NCI-H526 treated with DMSO at 0.1 percent for 48 hours (cell line): Measurements from ENCODE around the gene CDC16.
"Not testable (repeated sequence)": the region's sequence is repeated elsewhere in the genome, so short reads cannot be mapped to it uniquely, and the experiment has no call there.

Source experiments
- DNase-seq: peaks from one replicate; lab custom pipeline; 2025; lab: John Stamatoyannopoulos, UW

CDC16 gene

DNA sequence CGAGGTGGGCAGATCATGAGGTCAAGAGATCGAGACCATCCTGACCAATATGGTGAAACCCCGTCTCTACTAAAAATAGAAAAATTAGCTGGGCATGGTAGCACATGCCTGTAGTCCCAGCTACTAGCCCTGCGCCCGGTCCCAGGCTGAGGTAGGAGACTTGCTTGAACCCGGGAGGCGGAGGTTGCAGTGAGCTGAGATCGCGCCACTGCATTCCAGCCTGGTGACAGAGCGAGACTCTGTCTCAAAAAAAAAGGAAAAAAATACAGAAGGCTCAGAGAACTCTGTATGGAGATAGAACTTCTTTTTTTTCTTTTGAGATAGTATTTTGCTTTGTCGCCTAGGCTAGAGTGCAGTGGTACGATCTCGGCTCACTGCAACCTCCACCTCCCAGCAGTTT is 29.6 kb downstream of the CDC16 start:
- DNase-seq = not testable (repeated sequence)

DNA sequence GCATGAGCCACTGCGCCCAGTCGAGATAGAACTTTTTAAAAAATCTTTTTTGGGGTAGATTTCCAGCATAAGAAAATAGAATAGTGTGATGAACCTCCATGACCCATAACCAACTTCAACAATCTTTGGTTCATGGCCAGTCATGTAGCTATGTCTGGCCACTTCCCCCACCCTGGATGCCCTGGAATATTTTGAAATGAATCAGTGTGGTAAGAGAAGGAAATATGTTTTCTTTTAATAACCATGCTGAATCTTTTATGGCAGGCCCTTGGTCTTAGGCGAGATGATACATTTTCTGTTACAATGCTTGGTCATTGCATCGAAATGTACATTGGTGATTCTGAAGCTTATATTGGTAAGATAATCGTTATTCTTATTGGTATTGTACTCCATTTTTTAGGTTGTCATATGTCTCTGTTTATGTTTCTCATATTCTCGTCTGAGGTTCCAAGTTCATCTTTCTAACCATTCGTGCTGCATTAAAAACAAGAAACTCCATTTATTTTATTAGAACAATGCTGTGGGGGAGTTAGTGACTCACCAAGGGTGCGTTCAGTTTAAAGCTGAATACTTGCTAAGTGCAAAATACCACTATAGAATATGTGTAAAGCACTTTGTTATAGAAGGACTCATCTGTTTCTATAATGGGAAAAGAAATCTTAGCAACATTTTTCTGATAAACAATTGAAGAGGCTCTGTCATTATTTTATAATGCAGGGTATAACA is 30.4 kb downstream of the CDC16 start:
- no peak for DNase-seq

DNA sequence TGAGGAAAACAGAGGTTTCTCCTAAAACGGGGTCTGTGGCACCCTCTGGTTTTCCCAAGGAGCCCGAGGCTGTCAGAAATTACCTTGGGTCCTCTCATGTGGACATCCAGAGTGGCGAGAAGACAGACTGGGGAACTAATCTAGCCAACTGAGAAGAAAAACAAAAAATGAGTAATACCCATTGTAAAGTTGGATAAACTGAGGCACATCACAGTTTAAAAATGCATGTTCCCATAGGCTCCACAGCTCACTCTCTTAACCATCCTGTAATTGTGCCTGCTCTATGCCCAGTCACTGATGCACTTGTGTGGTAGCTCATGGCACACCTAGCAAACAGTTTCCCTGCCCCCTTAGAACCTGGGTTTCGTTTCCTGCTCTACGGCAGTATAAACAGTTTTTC is 31.5 kb downstream of the CDC16 start:
- DNase-seq = no peak

DNA sequence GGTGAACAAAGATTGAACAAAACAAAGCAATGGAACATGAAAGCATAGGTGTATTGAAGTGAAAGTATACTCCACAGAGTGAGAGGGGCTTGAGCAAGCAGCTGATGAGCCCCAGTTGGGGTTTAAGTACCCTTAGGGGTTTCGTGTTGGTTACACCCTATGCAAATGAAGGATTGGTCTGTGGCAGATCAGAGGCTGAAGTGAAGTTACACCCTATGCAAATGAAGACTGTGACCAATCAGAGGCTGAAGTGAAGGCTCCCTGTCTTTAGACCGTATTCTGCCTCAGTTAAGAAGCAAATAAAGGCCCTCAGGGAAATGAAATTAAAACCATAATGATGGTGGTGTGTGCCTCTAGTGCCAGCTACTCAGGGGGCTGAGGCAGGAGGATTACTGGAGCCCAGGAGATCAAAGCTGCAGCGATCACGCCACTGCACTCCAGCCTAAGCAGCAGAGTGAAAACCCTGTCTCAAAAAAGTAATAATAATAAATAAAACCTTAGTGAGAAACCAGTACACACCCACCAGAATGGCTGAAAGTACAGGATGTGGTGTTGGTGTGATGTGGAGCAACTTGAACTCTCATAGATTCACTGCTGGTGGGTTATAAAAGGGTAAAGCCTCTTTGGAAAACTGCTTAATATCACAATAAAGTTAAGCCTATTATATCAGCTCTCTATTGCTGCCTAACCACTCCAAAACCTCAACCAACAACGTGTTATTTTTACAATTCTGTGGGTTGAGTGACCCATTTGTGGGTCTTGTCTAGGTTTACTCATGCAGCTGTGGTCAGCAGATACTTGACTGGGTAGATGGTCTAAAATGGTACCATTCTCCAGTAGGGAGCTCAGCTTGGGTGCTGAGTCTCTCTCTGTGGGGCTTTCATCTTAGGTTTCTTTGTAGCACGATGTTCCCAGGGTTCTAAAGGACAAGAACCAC is 33.9 kb downstream of the CDC16 start:
- peak; percentile 23 for DNase-seq

DNA sequence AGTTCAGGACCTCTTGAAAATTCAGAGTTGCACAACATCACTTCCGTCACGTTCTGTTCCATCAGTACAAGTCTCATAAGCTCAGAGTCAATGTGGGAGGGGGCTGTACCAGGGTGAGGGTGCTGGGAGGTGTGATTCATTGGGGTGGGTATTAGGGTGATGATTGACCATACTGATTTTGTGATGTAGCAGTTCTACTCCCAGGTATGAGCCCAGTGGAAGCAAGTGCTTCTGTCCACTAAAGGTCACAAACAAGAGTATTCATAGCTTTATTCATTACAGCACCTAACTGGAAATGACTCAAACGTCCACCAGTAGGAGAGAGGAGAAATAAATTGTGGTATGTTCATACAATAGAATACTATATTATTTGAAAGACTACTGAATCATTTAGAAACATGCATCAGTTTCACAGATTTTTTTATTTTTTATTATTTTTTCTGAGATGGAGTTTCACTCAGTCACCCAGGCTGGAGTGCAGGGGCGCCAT is 34.6 kb downstream of the CDC16 start:
- no peak for DNase-seq

DNA sequence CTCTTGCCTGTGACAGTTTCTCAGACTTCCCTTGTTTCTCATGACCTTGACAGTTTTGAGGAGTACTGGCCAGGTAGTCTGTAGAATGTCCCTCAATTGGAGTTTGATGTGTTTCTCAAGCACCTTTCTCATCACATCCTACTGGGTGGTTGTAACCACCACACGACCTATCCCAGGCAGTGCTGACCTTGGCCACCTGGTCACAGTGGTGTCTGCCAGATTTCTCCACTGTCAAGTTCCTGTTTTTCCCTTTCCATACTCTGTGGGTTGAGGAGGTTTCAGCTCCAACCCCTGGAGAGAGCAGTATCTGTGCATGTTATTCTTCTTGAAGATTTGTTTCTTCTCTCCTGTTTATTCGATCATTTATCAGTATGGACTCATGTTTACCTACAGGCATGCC is 38.3 kb downstream of the CDC16 start:
- no peak for DNase-seq

DNA sequence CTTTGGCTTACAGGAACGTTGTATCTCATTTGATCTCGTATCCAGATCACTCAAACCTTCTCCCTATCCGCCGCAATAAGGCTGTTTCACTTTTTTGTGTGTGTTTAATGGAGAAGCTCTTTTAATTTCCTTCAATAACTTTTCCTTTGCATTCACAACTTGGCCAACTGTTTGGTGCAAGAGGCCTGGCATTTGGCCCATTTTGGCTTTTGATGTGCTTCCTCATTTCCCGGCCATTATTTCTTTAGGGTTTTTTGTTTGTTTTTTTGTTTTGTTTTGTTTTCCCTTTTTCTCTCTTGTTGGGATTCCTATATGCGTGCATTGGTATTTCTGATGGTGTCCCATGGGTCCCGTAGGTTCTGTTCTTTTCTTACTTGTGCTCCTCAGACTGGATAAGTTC is 40.6 kb downstream of the CDC16 start:
- no peak for DNase-seq

DNA sequence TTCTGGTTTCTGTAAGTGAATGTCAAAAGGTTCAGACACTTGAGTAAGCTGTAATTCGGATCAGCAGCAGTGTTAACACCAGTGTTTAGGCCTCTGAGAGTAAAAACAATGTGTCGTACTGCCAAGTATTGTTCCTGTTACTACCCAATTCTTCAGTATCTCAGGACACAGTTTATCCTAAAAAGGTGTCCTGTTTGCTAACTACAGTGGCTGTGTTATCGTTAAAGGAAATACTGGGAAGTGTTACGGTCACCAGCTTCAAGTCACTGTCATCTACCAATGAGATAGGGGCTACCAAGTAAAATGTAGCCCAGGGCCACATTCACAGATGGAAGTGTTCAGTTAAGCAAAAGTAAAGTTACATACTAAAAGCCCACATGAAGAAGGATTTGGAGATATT is 44.4 kb downstream of the CDC16 start:
- DNase-seq = no peak

DNA sequence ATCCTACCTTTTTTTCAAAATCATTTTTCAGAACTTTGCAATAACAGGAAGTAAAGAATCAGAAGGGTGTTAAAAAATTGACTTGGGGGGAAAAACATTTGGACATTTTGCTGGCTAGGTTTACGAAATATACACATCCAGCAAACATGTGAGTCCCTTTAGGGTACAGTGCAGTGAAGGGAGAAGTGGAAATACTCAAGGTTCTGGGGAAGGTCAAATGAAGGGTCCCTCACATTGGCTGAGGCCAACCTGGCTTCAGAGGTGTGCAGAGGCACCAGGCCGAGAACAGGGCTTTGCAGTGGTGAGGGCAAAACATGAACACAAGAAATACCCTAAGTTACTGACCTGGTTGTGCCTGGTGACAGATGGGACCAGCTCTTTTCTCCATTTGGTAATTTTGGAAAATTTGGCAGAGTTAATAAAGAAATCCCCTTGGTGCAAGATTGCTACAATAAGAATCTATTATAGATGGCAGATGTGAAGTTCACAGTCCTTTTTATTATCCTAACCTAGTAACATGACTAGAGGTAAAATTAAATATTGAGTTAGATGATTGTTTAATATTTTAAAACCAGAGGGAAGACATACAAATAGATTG is 45.2 kb downstream of the CDC16 start:
- DNase-seq = no peak

DNA sequence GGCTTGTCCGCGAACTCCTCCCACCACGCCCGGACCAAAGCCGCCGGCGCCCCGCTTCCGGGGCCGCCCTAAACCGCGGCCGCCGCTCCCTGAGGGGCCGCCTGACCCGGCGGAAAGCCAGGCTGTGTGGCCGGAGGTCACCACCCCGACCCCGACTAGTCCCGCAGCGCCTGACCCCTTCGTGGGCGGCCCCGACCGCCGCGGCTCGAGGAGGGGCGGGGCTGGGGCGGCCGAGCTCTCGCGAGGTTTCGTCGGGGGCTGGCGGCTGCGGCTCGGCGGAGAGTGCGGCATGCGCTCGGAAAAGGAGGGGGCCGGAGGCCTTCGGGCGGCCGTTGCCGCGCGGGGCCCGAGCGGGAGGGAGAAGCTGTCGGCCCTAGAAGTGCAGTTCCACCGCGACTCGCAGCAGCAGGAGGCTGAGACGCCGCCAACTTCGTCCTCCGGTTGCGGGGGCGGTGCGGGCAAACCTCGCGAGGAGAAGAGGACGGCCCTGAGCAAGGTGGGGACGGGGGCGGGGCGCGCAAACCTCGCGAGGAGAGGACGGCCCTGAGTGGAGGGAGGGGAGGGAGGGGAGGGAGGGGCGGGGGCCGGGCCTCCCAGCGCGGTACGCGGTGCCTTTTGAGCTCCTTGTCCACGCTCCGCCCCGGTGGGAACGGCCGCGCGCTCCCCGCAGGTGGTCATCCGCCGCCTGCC is 46.8 kb downstream of the CDC16 start, which contains the start of gene UPF3A:
TSS of gene UPF3A (plus strand) at position 251 of the 690 bp plus-strand sequence. CDS start at position 290, 39 bp downstream.
- peak; percentile 83 for DNase-seq

DNA sequence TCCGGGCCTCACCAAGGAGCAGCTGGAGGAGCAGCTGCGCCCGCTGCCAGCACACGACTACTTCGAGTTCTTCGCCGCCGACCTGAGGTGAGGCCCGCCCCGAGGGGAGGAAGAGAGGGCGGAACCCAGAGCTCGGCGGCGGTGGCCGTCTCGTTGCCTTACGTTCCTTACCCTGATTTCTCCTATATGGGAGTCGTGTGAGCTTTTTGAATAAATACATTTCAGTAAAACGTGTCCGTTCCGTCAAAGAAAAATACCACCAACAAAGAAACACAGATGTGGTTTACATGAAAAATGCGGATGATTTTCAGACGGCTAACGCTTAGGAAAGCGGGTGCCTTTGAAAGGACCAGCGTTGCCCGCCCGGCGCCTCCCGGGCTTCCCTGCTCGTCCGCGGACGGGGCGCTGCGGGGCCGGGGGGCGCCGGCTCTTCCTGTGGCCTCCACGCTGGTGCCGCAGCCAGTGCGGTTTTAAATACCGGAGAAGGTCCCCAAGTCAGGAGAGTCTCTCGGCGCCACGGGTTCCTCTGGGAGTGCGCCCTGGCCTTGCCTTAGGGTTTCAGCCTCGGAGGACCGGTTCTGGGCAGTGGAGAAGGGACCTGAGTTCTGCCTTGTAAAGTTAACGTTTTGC is 47.5 kb downstream of the CDC16 start:
- DNase-seq = peak; percentile 86

DNA sequence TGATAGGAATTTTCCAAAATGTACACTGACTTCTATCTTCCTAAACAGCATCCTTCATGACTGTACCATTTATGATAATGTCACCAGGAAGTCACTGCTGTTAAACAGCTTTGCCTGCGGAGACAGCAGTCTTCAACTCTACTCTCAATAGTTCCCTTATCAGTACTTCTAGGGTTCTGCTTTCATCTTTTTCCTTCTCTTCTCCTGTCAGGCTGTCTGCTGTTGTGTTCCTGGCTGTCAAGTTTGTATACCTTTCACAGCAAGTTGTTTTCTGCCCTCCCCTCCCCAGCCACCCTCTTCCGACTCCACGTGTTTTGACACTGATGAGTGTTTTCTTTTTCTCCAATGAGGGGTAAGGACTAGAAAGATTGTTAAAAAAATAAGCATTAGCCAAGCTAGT is 48.9 kb downstream of the CDC16 start:
- DNase-seq = no peak

DNA sequence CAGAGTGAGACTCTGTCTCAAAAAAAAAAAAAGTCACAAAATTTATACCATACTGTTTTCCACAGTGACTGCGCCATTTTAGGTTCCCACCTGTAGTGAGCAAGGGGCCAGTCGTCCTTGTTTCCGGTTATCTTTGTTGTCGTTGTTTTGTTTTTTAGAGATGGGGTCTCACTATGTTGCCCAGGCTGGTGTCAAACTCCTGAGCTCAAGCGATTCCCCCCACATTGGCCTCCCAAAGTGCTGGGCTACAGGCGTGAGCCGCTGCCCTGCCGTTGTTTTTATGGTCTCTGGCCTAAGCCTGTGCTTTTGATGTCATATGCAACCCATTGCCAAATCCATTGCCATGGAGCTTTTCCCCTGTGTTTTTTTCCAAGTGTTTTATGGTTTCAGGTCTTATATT is 50.0 kb downstream of the CDC16 start:
- DNase-seq = no peak

DNA sequence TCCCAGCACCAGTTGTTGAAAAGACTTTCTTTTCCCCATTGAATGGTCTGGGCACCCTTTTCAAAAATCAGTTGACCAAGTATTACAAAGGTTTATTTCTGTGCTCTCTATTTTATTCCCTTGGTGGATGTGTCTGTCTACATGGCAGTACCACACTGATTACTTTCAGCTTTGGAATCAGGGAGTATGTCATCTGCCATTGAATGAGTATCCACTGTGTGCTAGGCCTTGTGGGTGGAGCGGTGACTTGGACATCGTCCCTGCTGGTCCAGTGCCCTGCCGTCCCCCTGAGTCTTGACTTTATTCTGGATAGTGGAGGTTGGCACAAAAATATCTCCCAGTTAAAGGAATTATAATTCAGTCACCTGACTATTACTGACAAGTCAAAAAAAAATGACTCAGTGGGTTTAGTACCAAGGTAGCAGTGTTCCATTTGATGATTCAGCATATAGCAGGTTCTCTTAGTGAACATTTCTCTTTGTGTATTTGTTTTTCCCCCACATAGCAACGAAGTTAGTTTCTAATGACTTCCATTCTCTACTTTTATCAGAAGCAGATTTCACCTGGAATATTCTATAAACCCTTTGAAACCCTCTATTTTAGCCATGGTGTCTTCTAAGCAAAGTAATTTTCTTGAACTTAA is 50.6 kb downstream of the CDC16 start:
- no peak for DNase-seq

DNA sequence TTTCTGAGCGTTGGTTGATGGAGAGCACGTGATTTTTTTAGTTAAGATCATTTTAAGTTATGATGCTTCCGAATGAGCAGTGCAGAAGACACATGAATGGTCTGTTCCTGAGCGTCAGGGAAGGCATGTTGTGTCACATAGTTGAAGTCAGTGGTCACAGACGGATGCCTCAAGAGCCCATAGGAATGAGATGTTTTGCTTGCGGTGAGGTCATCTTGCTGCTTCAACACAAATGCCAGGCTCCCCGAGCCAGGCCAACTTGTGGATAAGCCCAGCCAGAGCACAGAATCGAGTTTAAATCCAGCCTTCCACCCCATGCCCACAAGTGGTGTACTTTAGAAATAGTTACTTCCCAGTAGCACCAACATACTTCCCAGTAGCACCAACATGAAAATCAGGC is 52.1 kb downstream of the CDC16 start:
- no peak for DNase-seq

DNA sequence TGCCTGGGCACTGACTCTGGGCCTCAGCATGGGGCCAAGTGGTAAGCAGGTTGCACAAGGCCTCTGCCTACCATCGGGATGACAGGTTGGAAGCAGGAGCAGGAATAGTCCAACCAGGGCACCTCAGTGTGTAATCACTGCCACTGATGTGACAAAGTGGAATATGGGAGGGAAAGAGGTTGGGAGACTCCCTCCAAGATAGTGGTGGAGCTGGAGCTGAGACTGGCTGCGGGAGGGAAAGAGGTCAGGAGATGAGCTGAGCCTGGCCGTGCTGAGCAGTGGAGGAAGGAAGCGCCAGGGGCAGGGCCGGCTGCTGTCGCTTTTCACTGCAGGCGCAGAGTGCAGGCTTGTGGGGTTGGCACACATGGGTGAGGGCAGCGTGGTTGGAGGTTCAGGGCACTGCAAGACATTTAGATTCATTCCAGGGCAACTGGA is 53.5 kb downstream of the CDC16 start:
- DNase-seq = no peak

DNA sequence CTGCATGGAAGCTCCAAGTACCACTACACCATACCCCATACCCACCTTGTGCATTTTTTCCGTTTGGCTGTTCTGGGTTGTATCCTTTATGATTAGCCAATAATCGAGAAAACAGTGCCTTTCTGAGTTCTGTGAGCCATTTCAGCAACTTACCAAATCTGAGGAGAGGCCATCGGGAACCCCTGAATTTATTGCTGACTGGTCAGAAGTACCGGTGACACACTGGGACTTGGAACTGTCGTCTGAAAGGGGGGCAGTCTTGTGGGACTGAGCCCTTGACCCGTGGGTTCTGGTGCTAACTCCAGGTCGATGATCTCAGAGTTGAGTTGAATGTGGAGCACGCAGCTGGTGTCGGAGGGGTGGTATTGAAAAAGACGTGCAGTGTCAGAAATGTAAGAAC is 61.8 kb downstream of the CDC16 start:
- no peak for DNase-seq

DNA sequence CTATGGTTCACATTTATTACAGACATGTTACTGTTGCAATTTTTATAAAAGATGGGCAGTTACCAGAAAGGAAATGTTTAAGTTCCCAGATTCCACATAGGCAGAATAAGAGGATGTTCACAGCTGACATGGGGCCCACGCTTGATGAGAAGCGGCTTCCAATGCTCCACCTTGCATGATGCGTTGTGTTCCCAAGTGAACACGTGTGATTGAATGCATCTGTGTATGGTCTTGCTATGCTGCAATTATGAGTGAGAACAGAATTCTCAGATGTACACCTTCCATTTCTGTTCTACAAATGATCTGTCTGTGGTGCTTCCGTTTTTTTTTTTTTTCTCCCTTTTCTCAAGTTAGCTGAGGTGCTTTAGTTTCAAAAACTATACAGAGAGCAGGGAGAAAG is 62.2 kb downstream of the CDC16 start:
- DNase-seq = no peak

DNA sequence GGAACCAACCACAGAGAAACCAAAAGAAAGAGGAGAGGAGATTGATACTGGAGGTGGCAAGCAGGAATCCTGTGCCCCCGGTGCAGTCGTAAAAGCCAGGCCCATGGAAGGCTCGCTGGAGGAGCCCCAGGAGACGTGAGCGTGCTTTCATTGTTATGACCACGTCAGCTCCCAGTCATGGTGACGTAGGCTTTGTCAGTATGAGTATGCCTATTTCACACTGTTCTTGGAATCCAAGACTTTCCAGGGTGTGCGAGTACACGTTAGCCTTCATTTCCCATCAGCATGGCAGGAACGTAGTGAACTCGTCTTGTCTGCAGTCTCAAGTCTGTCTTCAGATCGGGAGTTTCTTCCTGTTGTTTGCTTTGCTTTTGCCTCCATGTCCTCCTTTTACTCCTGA is 64.2 kb downstream of the CDC16 start:
- no peak for DNase-seq

DNA sequence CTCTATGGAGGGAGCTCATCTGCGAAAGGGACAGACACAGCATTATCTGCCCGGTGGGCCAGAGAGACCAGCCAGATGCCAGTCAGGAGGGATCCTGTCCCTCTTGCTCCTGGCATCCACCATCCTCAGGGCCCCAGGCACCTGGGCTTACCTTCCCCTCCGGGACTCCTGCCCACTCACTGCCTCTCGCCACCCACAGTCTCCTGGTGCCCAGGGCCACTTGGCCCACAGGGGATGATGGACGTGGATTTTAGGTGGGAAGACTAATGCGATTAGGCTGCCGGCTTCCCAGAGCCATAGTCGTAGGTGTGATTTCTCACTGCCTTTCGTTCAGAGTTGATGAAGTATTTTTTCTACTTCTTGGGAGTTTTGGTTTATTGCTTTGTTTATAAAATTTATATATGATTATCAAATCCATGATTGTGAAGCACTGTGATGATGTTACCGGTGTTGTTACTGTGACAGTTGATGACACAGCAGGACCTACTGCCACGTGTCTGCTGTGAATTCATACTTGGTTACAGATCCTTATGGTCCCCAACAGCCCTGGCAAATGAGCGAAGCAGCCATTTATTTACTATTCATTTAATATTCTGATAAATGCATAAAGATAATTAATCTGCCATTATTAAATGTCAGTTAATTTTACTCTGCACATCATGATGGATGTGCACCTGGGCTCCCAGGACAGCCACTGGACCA is 65.1 kb downstream of the CDC16 start:
- no peak for DNase-seq
